Measurements from ENCODE around the gene PPP2CA.
"Not testable (repeated sequence)": the region's sequence is repeated elsewhere in the genome, so short reads cannot be mapped to it uniquely, and the experiment has no call there.

The PPP2CA gene

DNA sequence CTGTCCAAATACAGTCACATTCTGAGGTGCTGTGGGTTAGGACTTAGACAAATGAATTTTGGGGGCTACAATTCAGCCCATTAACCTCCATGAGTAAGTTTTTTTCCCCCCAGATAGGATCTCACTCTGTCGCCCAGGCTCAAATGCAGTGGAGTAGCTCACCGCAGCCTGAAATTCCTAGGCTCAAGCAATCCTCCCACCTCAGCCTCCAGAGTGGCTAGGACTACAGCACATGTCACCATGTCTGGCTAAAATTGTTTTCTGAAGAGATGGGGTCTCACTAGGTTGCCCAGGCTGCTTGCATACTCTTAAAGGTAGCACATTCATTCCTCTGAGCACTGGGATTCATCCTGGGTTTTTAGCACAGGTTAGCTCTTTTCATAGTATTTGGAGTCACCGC is 22.2 kb downstream of the PPP2CA start:
- in situ Hi-C loops (cut with MboI; ENCODE audit: low sequenced_read_pairs) = no loop called here

DNA sequence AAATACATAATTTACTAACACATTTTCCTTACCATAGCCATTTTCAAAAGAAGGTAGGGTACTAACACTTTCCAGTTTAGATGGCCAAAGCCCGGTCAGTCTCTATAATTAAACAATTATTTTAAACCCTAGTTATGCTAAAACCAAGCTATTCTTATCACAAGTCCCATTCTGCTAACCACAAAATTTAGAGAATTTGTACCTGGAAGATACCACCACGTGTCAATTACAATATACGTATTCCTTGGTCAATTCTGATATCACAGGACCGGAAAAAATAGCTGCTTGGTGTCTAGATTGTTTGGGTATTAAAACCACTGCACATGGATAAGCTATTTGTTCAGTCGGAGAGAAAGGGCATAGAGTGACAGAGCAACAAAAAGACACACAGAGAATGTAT is 30.2 kb downstream of the PPP2CA start:
- in situ Hi-C loops (cut with MboI; ENCODE audit: low sequenced_read_pairs) = loop anchor here (25.0 kb wide), 1 partner anchor 92 kb away; no protein-coding TSS in a partner anchor

DNA sequence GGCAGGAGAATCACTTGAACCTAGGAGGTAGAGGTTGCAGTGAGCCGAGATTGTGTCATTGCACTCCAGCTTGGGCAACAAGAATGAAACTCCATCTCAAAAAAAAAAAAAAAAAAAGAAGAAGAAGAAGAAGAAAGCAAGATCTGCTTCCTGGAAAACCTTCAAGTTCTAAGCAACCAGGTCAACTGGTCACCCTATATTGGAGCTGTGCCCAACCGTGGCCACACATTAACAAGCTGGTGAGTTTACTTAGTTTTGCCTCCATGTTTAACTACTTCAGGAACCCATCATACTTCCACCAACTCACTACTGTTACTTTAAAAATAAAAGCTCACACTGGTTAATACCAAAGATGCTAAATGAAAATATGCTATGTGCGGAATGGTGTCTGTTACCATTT is 36.8 kb downstream of the PPP2CA start:
- in situ Hi-C loops (cut with MboI; ENCODE audit: low sequenced_read_pairs) = loop anchor here (25.0 kb wide), 1 partner anchor 98 kb away; no protein-coding TSS in a partner anchor

GRCh38 chr5:134188092-134188491 is 37.8 kb downstream of the PPP2CA start:
- in situ Hi-C loops (cut with MboI; ENCODE audit: low sequenced_read_pairs) = loop anchor here (25.0 kb wide), 1 partner anchor 99 kb away; no protein-coding TSS in a partner anchor

- in situ Hi-C loops (cut with MboI; ENCODE audit: low sequenced_read_pairs) = loop anchor here (25.0 kb wide), 1 partner anchor 103 kb away; no protein-coding TSS in a partner anchor
These were observed 41.4 kb downstream of the PPP2CA start for GRCh38 chr5:134184155-134185135.

GRCh38 chr5:134183481-134183880 is 42.4 kb downstream of the PPP2CA start:
- in situ Hi-C loops (cut with MboI; ENCODE audit: low sequenced_read_pairs) = loop anchor here (25.0 kb wide), 1 partner anchor 104 kb away; no protein-coding TSS in a partner anchor

GRCh38 chr5:134178096-134178419 is 47.8 kb downstream of the PPP2CA start:
- in situ Hi-C loops (cut with MboI; ENCODE audit: low sequenced_read_pairs) = loop anchor here (25.0 kb wide), 1 partner anchor 109 kb away; no protein-coding TSS in a partner anchor

- in situ Hi-C loops (cut with MboI; ENCODE audit: low sequenced_read_pairs) = loop anchor here (25.0 kb wide), 1 partner anchor 110 kb away; no protein-coding TSS in a partner anchor
These were observed 48.3 kb downstream of the PPP2CA start for GRCh38 chr5:134177369-134178095.

DNA sequence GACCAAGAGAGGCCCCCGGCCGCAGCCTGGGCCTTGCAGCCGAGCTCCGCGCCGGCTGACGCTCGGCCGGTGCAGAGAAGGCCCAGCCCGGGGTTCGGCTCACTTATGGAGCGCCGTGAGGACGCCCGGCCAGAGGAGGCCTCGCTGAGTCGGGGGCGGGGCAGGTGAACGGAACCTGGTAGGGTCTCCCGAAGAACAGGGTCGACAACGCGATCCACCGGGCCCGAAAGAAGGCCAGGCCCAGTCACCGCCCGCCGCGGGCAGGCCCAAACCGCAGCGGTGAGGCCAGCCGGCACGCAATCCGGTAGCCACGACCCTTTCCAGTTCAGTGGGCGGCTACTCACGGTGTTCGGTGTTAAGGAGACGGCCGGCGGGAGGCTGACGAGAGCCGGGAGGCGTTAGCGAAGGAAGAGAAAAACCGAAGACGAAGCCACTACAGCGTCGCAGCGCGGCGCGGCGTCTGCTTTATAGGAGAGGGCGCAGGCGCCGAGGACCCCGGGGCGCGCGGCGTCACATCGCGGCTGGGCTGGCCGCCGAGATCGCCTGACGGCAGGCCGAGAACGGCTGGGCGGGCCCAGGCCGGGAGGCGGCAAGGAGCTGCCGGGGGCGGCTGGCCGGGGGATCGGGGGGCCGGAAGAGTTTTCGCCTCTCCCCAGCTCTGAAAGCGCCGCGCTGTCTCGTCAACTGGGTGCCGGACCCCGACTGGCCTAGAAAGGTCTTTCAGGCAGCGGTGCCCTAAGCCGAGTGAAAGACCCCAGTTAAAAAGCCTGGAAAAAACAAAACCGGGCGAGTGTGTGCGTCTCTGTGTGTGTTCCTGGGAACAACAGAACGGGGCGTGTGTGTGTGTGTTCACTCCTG is 49.1 kb downstream of the PPP2CA start, which contains the start of gene SKP1:
Gene SKP1, minus strand, starts transcription at position 440 of the 858 bp plus-strand sequence. CDS start 2,928 bp downstream, outside the sequence.
- in situ Hi-C loops (cut with MboI; ENCODE audit: low sequenced_read_pairs) = loop anchor here (25.0 kb wide), 1 partner anchor 111 kb away; no protein-coding TSS in a partner anchor

- in situ Hi-C loops (cut with MboI; ENCODE audit: low sequenced_read_pairs) = loop anchor here (25.0 kb wide), 1 partner anchor 111 kb away; no protein-coding TSS in a partner anchor
These were observed 49.9 kb downstream of the PPP2CA start for GRCh38 chr5:134175921-134176510.

- in situ Hi-C loops (cut with MboI; ENCODE audit: low sequenced_read_pairs) = loop anchor here (25.0 kb wide), 1 partner anchor 112 kb away; no protein-coding TSS in a partner anchor
These were observed 50.7 kb downstream of the PPP2CA start for GRCh38 chr5:134174841-134175839.

DNA sequence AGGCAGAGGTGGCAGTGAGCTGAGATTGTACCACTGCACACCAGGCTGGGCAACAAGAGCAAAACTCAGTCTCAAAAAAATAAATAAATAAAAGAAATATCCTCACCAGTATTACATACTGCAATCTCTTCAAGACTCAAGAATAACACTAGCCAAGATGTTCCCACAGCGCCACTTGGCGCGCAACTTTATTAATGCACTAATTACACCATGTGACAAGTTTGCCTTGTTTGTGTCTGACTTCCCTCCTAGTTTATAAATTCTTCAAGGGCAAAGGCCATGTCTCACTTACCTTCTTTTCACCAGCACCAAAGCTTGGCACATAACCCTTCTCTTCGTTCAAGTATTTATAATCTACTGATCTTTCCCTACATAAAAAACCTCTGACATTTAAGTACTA is 53.9 kb downstream of the PPP2CA start:
- in situ Hi-C loops (cut with MboI; ENCODE audit: low sequenced_read_pairs) = no loop called here

DNA sequence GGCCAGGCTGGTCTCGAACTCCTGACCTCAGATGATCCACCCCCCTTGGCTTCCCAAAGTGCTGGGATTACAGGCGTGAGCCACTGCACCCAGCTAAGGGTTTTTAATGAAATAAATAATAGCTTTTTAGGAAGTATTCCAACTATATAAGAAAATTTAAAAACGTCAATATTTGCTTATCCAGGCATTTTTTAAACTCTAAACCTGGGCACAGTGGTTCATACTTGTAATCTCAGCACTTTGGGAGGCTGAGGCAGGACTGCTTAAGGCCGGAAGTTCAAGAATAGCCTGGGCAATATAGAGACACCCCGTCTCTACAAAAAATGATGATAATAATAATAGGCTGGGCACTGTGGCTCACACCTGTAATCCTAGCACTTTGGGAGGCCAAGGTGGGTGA is 63.3 kb downstream of the PPP2CA start:
- in situ Hi-C loops (cut with MboI; ENCODE audit: low sequenced_read_pairs) = no loop called here

GRCh38 chr5:134161513-134162395 is 64.1 kb downstream of the PPP2CA start:
- in situ Hi-C loops (cut with MboI; ENCODE audit: low sequenced_read_pairs) = no loop called here

GRCh38 chr5:134153657-134154056 is 72.2 kb downstream of the PPP2CA start:
- in situ Hi-C loops (cut with MboI; ENCODE audit: low sequenced_read_pairs) = no loop called here

DNA sequence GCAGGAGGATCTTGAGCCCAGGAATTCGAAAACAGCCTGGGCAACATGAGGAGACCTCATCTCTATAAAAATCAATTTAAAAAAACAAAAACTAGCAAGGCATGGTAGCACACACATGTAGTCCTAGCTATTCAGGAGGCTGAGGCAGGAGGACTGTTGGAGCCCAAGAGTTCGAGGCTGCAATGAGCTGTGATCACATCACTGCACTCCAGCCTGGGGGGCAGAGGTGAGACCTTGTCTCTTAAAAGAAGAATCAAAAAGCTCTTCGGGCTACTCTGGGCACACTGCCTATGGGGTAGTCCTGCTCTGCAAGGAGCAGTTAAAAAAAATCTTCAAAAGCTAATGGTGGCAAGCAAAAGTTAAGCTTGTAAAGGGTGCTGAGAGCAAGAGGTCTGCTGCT is 72.6 kb downstream of the PPP2CA start:
- in situ Hi-C loops (cut with MboI; ENCODE audit: low sequenced_read_pairs) = no loop called here

DNA sequence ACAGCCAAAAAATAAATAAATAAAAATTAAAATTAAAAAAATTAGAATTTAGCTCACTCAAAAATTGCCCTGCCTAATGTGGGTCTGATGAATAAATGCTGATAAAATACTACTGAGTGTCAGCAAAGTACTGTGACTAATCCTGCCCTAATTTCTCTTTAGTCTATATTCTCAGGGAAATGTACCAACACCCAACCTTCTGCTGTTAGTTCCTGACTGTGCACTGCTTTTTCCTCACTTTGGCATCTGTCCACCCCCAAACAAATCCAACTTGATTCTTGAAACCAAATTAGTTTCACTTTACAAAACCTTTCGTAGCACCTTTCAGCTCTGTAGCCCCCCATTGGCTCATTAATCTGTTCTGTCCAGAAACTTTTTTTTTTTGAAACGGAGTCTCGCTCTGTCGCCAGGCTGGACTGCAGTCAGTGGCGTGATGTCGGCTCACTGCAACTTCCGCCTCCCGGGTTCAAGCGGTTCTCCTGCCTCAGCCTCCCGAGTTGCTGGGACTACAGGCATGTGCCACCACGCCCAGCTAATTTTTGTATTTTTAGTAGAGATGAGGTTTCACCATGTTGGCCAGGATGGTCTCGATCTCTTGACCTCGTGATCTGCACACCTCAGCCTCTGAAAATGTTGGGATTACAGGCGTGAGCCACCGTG is 73.6 kb downstream of the PPP2CA start:
- in situ Hi-C loops (cut with MboI; ENCODE audit: low sequenced_read_pairs) = not testable (repeated sequence)

Measured in HL-60/S4 treated with phorbol 12-myristate 13-acetate at 8.2 ng/mL for 4 days and 3 days (cell line).